Right lobe of liver (tissue), 4 donors: Measurements from ENCODE around the gene CIAO3.

Source experiments
- CTCF ChIP-seq, 4 donors: fragments of 200-600 bp in 3 of 4; fragments of 450-650 bp in 1 of 4; IDR thresholded peaks; one replicate each; pipeline versions ENCODE4 v1.5.1 to v1.8.0; 2016 to 2022; ENCODE audit warnings: antibody characterized with exemption in 4 of 4, mild to moderate bottlenecking in 2 of 4
- POLR2A ChIP-seq: fragments of 450-650 bp; IDR thresholded peaks from one replicate; pipeline ENCODE4 v1.6.1; 2017; ENCODE audit warnings: antibody characterized with exemption, mild to moderate bottlenecking
- donor health status: DM: no; HTN: no; CAD: no.
- donor health status: DM: no; HTN: no; CAD: no.
- donor health status: DM: no; HTN: yes; CAD: no.

GRCh38 chr16:709566-710499 is 31.0 kb downstream of the CIAO3 start:
- TF ChIP-seq CTCF (IDR thresholded peaks at IDR 0.05): no peak
- no peak for TF ChIP-seq POLR2A
